SU-DHL-6 (cell line): ENCODE measurements around the gene DCHS1.
A peak's percentile ranks its signal among the peaks of the same experiment; 100 is the strongest.
"Not testable (repeated sequence)": the region's sequence is repeated elsewhere in the genome, so short reads cannot be mapped to it uniquely, and the experiment has no call there.

Experiments
- H2AFZ ChIP-seq: fragments of 200-600 bp; sonication (generic); 2 replicates; pipeline ENCODE4 v1.6.1; 2014; ENCODE audit warnings: low read depth, mild to moderate bottlenecking, moderate library complexity, mixed read lengths, antibody characterized with exemption, low read length; ENCODE audit not compliant: severe bottlenecking
- H3F3A ChIP-seq: fragments of 200-600 bp; shearing (Covaris generic); 2 replicates; pipeline ENCODE4 v1.6.0; 2016; ENCODE audit warnings: antibody characterized with exemption, mild to moderate bottlenecking; ENCODE audit not compliant: insufficient read depth
- H3K27ac ChIP-seq: fragments of 200-600 bp; sonication (generic); 2 replicates; pipeline ENCODE4 v1.5.1; 2016; ENCODE audit warnings: low read depth, mild to moderate bottlenecking, low read length, moderate library complexity, mixed read lengths
- H3K27me3 ChIP-seq: fragments of 200-600 bp; sonication (generic), shearing (Covaris generic); 2 replicates; pipeline ENCODE4 v1.6.0; 2014; ENCODE audit warnings: mild to moderate bottlenecking, low read length
- H3K36me3 ChIP-seq: fragments of 200-600 bp; sonication (generic); 2 replicates; pipeline ENCODE4 v1.6.1; 2014; ENCODE audit warnings: mild to moderate bottlenecking, low read length, mixed read lengths
- H3K4me2 ChIP-seq: fragments of 300-600, 200-600 bp; shearing (Covaris generic), sonication (generic); 2 replicates; pipeline ENCODE4 v1.6.0; 2014; ENCODE audit warnings: low read length, low read depth, mild to moderate bottlenecking; ENCODE audit not compliant: poor library complexity, severe bottlenecking
- H3K4me3 ChIP-seq: fragments of 200-600 bp; sonication (generic); 2 replicates; pipeline ENCODE4 v1.5.1; 2014; ENCODE audit warnings: antibody characterized with exemption, low read length, mild to moderate bottlenecking, mixed read lengths; ENCODE audit not compliant: insufficient read depth, poor library complexity, severe bottlenecking
- H3K79me2 ChIP-seq: fragments of 200-600 bp; sonication (generic); 2 replicates; pipeline ENCODE4 v1.6.1; 2014; ENCODE audit warnings: mild to moderate bottlenecking, low read length, moderate library complexity; ENCODE audit not compliant: insufficient read depth
- H3K9ac ChIP-seq: fragments of 200-600 bp; sonication (generic); 2 replicates; pipeline ENCODE4 v1.7.0; 2014; ENCODE audit warnings: mild to moderate bottlenecking, low read length
- H3K9me2 ChIP-seq: fragments of 200-600 bp; sonication (generic); replicated peaks from 2 replicates; pipeline ENCODE4 v1.6.1; 2014; ENCODE audit warnings: low read length; ENCODE audit not compliant: insufficient read depth
- H3K9me3 ChIP-seq: fragments of 200-600 bp; sonication (generic); 2 replicates; pipeline ENCODE4 v1.6.1; 2014; ENCODE audit warnings: low read length, mixed read lengths; ENCODE audit not compliant: insufficient read depth
- H4K20me1 ChIP-seq: fragments of 200-600 bp; sonication (generic); 2 replicates; pipeline ENCODE4 v1.6.1; 2014; ENCODE audit warnings: low read depth, mild to moderate bottlenecking, antibody characterized with exemption, low read length, moderate library complexity, mixed read lengths
- EZH2phosphoT487 ChIP-seq: fragments of 200-600 bp; sonication (generic), shearing (Covaris generic); conservative IDR thresholded peaks from 2 replicates; pipeline ENCODE4 v1.6.1; 2018; ENCODE audit warnings: mild to moderate bottlenecking, antibody characterized with exemption, low read length, moderate library complexity, mixed read lengths
- TF ChIP-seq, protein P1 (sequence below): fragments of 200-600 bp; sonication (generic); IDR thresholded peaks from one replicate; pipeline ENCODE4 v1.5.1; 2017; ENCODE audit warnings: antibody characterized with exemption, mild to moderate bottlenecking, low read length, moderate library complexity; ENCODE audit not compliant: insufficient read depth, poor library complexity, severe bottlenecking

The DCHS1 gene, protein sequence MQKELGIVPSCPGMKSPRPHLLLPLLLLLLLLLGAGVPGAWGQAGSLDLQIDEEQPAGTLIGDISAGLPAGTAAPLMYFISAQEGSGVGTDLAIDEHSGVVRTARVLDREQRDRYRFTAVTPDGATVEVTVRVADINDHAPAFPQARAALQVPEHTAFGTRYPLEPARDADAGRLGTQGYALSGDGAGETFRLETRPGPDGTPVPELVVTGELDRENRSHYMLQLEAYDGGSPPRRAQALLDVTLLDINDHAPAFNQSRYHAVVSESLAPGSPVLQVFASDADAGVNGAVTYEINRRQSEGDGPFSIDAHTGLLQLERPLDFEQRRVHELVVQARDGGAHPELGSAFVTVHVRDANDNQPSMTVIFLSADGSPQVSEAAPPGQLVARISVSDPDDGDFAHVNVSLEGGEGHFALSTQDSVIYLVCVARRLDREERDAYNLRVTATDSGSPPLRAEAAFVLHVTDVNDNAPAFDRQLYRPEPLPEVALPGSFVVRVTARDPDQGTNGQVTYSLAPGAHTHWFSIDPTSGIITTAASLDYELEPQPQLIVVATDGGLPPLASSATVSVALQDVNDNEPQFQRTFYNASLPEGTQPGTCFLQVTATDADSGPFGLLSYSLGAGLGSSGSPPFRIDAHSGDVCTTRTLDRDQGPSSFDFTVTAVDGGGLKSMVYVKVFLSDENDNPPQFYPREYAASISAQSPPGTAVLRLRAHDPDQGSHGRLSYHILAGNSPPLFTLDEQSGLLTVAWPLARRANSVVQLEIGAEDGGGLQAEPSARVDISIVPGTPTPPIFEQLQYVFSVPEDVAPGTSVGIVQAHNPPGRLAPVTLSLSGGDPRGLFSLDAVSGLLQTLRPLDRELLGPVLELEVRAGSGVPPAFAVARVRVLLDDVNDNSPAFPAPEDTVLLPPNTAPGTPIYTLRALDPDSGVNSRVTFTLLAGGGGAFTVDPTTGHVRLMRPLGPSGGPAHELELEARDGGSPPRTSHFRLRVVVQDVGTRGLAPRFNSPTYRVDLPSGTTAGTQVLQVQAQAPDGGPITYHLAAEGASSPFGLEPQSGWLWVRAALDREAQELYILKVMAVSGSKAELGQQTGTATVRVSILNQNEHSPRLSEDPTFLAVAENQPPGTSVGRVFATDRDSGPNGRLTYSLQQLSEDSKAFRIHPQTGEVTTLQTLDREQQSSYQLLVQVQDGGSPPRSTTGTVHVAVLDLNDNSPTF (N-terminal part only)

DNA sequence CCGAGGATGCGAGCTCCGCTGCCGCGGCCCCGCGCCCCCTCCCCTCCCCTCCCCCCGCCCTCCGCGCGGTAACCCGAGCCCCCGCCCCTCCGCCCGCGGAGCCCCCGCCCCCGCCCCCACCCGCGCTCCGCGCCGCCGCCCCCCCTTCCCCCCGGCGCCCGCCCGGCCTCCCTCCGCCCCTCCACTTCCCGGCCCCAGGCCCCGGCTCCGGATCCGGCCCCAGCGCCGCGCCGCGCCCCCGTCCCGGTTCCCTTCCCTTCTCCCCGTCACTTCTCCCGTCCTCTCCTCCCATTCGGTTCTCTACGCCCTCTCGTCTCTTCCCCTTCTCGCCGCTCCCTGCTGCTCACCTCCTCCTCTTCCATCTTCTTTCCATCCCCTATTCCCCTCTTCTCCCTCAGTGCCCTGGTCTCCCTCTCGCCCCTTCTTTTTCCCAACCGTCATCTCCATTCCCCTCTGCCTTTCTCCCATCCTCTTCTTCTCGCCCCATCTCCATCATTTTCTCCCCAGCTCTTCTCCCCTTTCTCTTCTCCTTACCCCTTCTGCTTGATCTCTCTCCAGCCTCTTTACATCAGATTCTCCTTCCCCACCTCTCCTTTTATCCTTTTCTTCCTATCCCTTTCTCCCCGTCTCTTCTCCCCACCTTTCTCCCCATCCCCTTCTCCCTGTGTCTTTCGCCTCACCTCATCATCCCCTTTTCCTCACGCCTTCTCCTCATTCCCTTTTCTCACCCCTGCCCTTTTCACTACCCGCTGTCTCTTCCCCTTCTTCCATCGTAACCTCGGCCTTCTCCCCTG, at the start of gene DCHS1:
DCHS1 (minus strand) TSS at position 20 of the 794 bp plus-strand sequence. CDS start 14,196 bp downstream, outside the sequence.
- H3K9me3 ChIP-seq: no peaks in the 10 kb centered on the region
- no peaks in the 10 kb centered on the region for H3K9me2 ChIP-seq
- H3K4me3 ChIP-seq: no peak within 1 kb of the TSS
- H3K9ac ChIP-seq: no peak within 1 kb of the TSS
- no peaks in the 10 kb centered on the region for H3K79me2 ChIP-seq
- H4K20me1 ChIP-seq: no peaks in the 10 kb centered on the region
- H3F3A ChIP-seq: no peaks in the 10 kb centered on the region
- TF ChIP-seq, protein P1, sequence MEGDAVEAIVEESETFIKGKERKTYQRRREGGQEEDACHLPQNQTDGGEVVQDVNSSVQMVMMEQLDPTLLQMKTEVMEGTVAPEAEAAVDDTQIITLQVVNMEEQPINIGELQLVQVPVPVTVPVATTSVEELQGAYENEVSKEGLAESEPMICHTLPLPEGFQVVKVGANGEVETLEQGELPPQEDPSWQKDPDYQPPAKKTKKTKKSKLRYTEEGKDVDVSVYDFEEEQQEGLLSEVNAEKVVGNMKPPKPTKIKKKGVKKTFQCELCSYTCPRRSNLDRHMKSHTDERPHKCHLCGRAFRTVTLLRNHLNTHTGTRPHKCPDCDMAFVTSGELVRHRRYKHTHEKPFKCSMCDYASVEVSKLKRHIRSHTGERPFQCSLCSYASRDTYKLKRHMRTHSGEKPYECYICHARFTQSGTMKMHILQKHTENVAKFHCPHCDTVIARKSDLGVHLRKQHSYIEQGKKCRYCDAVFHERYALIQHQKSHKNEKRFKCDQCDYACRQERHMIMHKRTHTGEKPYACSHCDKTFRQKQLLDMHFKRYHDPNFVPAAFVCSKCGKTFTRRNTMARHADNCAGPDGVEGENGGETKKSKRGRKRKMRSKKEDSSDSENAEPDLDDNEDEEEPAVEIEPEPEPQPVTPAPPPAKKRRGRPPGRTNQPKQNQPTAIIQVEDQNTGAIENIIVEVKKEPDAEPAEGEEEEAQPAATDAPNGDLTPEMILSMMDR: no peak
- no peak for TF ChIP-seq EZH2phosphoT487
- no peaks in the 10 kb centered on the region for H3K36me3 ChIP-seq
- H3K27me3 ChIP-seq: no peaks in the 10 kb centered on the region
- no peak within 1 kb of the TSS for H3K27ac ChIP-seq
- no peak within 1 kb of the TSS for H3K4me2 ChIP-seq
- no peak within 1 kb of the TSS for H2AFZ ChIP-seq

DNA sequence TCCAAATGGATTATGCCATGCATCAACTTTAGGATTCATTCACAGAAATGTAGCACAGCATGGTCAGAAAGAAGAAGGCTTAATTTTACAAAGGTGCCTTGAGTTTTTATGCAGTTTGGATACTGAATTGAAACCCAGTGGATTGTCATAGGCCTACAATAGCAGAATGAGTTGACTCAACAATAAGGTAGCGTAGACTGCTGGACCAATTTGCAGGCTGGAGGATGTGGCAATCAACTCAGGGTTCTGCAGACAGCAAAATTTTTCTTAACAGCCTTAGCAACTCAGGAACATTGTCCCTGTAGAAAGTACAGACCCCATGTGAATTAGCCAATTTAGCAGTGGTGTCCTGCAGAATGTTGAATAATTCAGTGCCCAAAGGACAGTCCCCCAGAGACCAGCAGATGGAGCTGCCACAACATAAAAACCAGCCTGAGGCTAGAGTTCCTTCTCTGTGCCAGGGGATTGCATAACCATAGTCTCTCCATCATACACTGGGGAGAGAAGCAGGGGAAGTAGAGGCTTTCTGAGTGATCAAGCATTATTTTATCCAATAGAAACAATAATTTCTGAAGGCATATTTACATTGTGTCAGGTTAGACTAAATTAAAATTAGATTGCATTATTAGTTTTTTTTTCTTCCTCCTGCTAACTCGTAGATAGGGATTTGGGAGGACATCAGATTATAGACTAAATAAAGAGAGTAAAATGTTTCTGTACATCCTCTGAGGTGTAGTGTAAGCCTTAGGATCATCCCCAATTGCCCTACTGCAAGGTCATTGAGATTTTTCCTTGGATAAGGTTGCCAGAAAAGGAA, 47.8 kb upstream of the DCHS1 start:
- Histone ChIP-seq H2AFZ (no peak overlapping the region), H3K27me3 (no peaks in the 10 kb centered on the region), H3K36me3 (no peaks in the 10 kb centered on the region), H3K27ac (no peak overlapping the region), H3K79me2 (no peaks in the 10 kb centered on the region), H3F3A (no peaks in the 10 kb centered on the region), H3K4me2 (no peak overlapping the region), H3K9me2 (no peaks in the 10 kb centered on the region), H3K9ac (no peak overlapping the region), H4K20me1 (no peaks in the 10 kb centered on the region), H3K9me3 (no peaks in the 10 kb centered on the region), H3K4me3 (no peak overlapping the region)
- TF ChIP-seq EZH2phosphoT487: no peak
- TF ChIP-seq, protein P1: peak; percentile 61

DNA sequence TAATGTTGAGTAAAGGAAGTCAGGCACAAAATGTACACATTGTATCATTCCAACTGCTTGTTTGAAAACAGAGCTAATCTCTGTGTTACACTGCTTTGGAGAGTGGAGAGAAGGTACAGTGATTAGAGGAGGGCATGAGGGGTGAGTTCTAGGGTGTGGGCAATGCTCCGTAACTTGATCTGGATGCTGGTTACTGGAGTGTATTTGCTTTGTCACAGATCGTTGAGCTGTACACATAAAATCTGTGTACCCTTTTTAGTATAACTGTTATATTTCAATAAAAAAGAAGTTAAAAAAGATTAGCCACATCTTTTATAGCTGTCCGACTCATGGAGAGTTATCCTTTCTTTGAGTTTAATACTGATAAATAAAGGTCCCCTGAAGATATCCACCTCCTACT, 46.3 kb upstream of the DCHS1 start:
- not testable (repeated sequence) for H3K9me2 ChIP-seq, H3K4me3 ChIP-seq, H3K4me2 ChIP-seq, H3K27ac ChIP-seq, H3K36me3 ChIP-seq, H3F3A ChIP-seq, H3K9me3 ChIP-seq, H2AFZ ChIP-seq, H3K79me2 ChIP-seq, H3K9ac ChIP-seq, H4K20me1 ChIP-seq, H3K27me3 ChIP-seq
